ENCODE data around the gene SCARB1. TPM values are rescaled to one million over a fixed set of nuclear protein-coding genes. Genes with fewer than 3 reads are reported as not detected.

Gene SCARB1
- total and polyA plus RNA-seq, 2 of the 13 experiments (the other 11 are each of a cell fraction or from before 2014, with no cell fraction given): 63.4 to 160 TPM

DNA sequence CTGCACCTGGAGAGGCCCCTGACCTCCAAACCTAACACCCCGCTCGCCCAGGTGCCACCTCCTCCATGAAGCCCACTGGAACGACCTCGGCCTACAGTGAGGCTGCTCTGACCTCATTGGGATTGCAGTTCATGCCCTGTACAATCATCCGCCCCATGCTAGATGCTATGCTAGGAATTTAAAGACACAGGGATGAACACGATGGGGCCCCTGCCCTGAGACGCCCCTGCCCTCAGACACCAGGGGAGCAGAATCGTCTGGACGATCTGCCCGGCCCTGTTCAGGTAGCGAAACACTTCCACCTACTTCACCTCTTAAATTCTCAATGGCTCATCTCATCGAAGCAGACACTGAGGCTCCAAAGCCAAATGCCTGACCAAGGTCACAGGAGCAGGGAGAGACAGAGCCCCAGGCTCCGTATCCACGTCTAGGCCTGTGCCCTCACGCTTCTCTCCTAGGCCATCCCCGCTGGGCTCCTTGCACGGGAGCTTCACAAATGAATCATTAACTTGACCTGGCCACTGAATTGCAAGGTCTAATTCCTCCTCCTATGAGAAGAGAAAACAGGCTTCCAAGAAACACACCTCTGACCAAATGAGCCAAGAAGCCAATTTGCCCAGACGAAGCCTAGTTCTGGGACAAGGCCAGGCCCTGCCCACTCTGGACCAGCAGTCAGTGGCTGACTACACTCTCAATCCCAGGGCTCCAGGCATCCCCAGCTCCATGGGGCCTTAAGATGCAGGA is 35.2 kb downstream of the SCARB1 start:
- H3K27ac ChIP-seq (ENCODE audit: extremely low read length, insufficient read depth, low read length): peak overlapping the region; percentile 95
- no peaks in the 10 kb centered on the region for H3K27me3 ChIP-seq (ENCODE audit: control insufficient read depth in 1 of 2, insufficient read depth in 2 of 2, low read length in 2 of 2)
- POLR2A ChIA-PET: interaction anchor here (0.6 to 3.6 kb wide), 21 partner anchors 10 to 89 kb away, joined by 3 to 49 read pairs (median 8); partner anchors contain the start of gene UBC
- CTCF ChIA-PET (ENCODE audit: low intra/inter-chr PET ratio, low total read pairs): no interaction called here
- H3K9ac ChIP-seq (ENCODE audit: insufficient read depth, low read depth, low read length): peak overlapping the region; percentile 74
- intact Hi-C loops (cut with micrococcal nuclease; ENCODE audit: unreplicated experiment): loop anchor here (1.0 kb wide), 1 partner anchor 7 kb away; no protein-coding TSS in a partner anchor
- in situ Hi-C loops (cut with HindIII; ENCODE audit: extremely low pct_ligation_motif_present, low pct_unique_long_range_greater_than_20kb): no loop called here
- no TSS peak for BruUV-seq (replicated peaks)
- WGBS (ENCODE audit: low lambda C conversion rate): 10% methylated on average over 11 of the region's 18 CpGs
- ATAC-seq (peak; percentile 82), DNase-seq (ENCODE audit: low spot score) (peak; percentile 87), FAIRE-seq (peak; percentile 89)
- H4K20me1 ChIP-seq (ENCODE audit: insufficient read depth, low read length): no peaks in the 10 kb centered on the region
- peaks cover 5 to 16% of the 10 kb centered on the region in 2 experiments; a peak in 4 of 5 replicates for H3K36me3 ChIP-seq (replicated peaks in 1 of 2; ENCODE audit: control insufficient read depth in 1 of 2, insufficient read depth in 2 of 2, low read length in 2 of 2)
- H3K79me2 ChIP-seq (ENCODE audit: insufficient read depth, low read length): peaks cover 74% of the 10 kb centered on the region
- peak overlapping the region; percentile 97 for H3K4me2 ChIP-seq (ENCODE audit: low read depth, low read length)
- no peak overlapping the region for H2AFZ ChIP-seq (ENCODE audit: low read length)
- H3K4me1 ChIP-seq (ENCODE audit: insufficient read depth, low read length): peaks cover 92% of the 10 kb centered on the region
- no peaks in the 10 kb centered on the region for H3K9me3 ChIP-seq (ENCODE audit: low read length)
- H3K4me3 ChIP-seq (replicated peaks in 1 of 3; ENCODE audit: insufficient read depth in 1 of 3, low read depth in 2 of 3, low read length in 3 of 3): peak overlapping the region; percentile 40 to 65 (median 44)
- TF ChIP-seq, protein P1, sequence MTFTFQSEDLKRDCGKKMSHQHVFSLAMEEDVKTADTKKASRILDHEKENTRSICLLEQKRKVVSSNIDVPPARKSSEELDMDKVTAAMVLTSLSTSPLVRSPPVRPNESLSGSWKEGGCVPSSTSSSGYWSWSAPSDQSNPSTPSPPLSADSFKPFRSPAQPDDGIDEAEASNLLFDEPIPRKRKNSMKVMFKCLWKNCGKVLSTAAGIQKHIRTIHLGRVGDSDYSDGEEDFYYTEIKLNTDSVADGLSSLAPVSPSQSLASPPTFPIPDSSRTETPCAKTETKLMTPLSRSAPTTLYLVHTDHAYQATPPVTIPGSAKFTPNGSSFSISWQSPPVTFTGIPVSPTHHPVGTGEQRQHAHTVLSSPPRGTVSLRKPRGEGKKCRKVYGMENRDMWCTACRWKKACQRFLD (CRISPR knock-in tag; IDR thresholded peaks at IDR 0.05; ENCODE audit: borderline replicate concordance): no peak
- no peak for TF ChIP-seq SP5 (CRISPR knock-in tag; IDR thresholded peaks at IDR 0.05; ENCODE audit: borderline replicate concordance, low read depth)
- TF ChIP-seq ZNF274 (CRISPR knock-in tag; IDR thresholded peaks at IDR 0.05): no peak
- TF ChIP-seq PAWR (CRISPR knock-in tag; IDR thresholded peaks at IDR 0.05; ENCODE audit: borderline replicate concordance): no peak; the same call in 1 of the 2 replicates
- TF ChIP-seq HDAC6 (IDR thresholded peaks at IDR 0.05; ENCODE audit: low read depth, low read length): no peak
- TF ChIP-seq, protein P2, sequence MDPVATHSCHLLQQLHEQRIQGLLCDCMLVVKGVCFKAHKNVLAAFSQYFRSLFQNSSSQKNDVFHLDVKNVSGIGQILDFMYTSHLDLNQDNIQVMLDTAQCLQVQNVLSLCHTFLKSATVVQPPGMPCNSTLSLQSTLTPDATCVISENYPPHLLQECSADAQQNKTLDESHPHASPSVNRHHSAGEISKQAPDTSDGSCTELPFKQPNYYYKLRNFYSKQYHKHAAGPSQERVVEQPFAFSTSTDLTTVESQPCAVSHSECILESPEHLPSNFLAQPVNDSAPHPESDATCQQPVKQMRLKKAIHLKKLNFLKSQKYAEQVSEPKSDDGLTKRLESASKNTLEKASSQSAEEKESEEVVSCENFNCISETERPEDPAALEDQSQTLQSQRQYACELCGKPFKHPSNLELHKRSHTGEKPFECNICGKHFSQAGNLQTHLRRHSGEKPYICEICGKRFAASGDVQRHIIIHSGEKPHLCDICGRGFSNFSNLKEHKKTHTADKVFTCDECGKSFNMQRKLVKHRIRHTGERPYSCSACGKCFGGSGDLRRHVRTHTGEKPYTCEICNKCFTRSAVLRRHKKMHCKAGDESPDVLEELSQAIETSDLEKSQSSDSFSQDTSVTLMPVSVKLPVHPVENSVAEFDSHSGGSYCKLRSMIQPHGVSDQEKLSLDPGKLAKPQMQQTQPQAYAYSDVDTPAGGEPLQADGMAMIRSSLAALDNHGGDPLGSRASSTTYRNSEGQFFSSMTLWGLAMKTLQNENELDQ (CRISPR knock-in tag; IDR thresholded peaks at IDR 0.05; ENCODE audit: borderline replicate concordance): no peak
- TF ChIP-seq ZNF496 (CRISPR knock-in tag; IDR thresholded peaks at IDR 0.05; ENCODE audit: insufficient replicate concordance): no peak
- no peak for TF ChIP-seq NONO (IDR thresholded peaks at IDR 0.05)
- TF ChIP-seq NONO (CRISPR knock-in tag; conservative IDR thresholded peaks at IDR 0.05): 0 out of 2 replicates have a peak, but pooled peaks have one; percentile 19
- TF ChIP-seq MED13 (CRISPR knock-in tag; IDR thresholded peaks at IDR 0.05): no peak
- no peak for TF ChIP-seq ZSCAN29 (CRISPR knock-in tag; conservative IDR thresholded peaks at IDR 0.05)
- peak; percentile 29; the same call in 1 of the 2 replicates for TF ChIP-seq CCDC6 (CRISPR knock-in tag; IDR thresholded peaks at IDR 0.05)
- TF ChIP-seq SALL2 (CRISPR knock-in tag; IDR thresholded peaks at IDR 0.05): no peak
- TF ChIP-seq CC2D1A (CRISPR knock-in tag; IDR thresholded peaks at IDR 0.05): no peak
- no peak for TF ChIP-seq ZNF317 (CRISPR knock-in tag; IDR thresholded peaks at IDR 0.05)
- TF ChIP-seq, protein P3, sequence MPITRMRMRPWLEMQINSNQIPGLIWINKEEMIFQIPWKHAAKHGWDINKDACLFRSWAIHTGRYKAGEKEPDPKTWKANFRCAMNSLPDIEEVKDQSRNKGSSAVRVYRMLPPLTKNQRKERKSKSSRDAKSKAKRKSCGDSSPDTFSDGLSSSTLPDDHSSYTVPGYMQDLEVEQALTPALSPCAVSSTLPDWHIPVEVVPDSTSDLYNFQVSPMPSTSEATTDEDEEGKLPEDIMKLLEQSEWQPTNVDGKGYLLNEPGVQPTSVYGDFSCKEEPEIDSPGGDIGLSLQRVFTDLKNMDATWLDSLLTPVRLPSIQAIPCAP (CRISPR knock-in tag; IDR thresholded peaks at IDR 0.05; ENCODE audit: low read depth): no peak
- TF ChIP-seq ASH2L (IDR thresholded peaks at IDR 0.05; ENCODE audit: insufficient read length, low read depth, low read length): peak; percentile 65
- TF ChIP-seq HHEX (CRISPR knock-in tag; IDR thresholded peaks at IDR 0.05): no peak
